ENCODE results near the gene ANTXRL.
"Not testable (repeated sequence)": the region's sequence is repeated elsewhere in the genome, so short reads cannot be mapped to it uniquely, and the experiment has no call there.

Gene ANTXRL

GRCh38 chr10:46277840-46278239 lies 9.0 kb upstream of the ANTXRL start:
- DNase-seq = no peak

- DNase-seq = not testable (repeated sequence)
These were observed 4.4 kb upstream of the ANTXRL start for GRCh38 chr10:46282421-46282831.

- peak in 2 of 4 experiments; percentile 28 to 42 for DNase-seq
These were observed 3.8 kb upstream of the ANTXRL start for GRCh38 chr10:46282842-46283574.

- DNase-seq = no peak
These were observed 3.1 kb upstream of the ANTXRL start for GRCh38 chr10:46283580-46284285.

GRCh38 chr10:46284286-46285229 lies 2.2 kb upstream of the ANTXRL start:
- DNase-seq = peak; percentile 22 to 61 (median 34)

- no peak for DNase-seq
These were observed 1.5 kb upstream of the ANTXRL start for GRCh38 chr10:46285300-46285699.

GRCh38 chr10:46285966-46286620 lies 704 bp upstream of the ANTXRL start:
- no peak for DNase-seq

GRCh38 chr10:46287846-46288477 lies 1.2 kb downstream of the ANTXRL start:
- DNase-seq = no peak

GRCh38 chr10:46288601-46289206 lies 1.9 kb downstream of the ANTXRL start:
- DNase-seq = no peak

GRCh38 chr10:46289209-46289810 lies 2.5 kb downstream of the ANTXRL start:
- no peak for DNase-seq

- DNase-seq = no peak
These were observed 3.5 kb downstream of the ANTXRL start for GRCh38 chr10:46290101-46290886.

GRCh38 chr10:46291817-46292572 lies 5.2 kb downstream of the ANTXRL start:
- no peak for DNase-seq

GRCh38 chr10:46292573-46293023 lies 5.8 kb downstream of the ANTXRL start:
- DNase-seq = no peak

- DNase-seq = no peak
These were observed 6.4 kb downstream of the ANTXRL start for GRCh38 chr10:46293228-46293627.

GRCh38 chr10:46293832-46294640 lies 7.2 kb downstream of the ANTXRL start:
- no peak for DNase-seq

- DNase-seq = no peak
These were observed 7.9 kb downstream of the ANTXRL start for GRCh38 chr10:46294641-46295220.

- DNase-seq = not testable (repeated sequence)
These were observed 8.7 kb downstream of the ANTXRL start for GRCh38 chr10:46295350-46296010.

- DNase-seq = not testable (repeated sequence)
These were observed 9.3 kb downstream of the ANTXRL start for GRCh38 chr10:46296086-46296485.
